NCI-H460 (cell line): ENCODE results near the gene ACSS3. TPM values are rescaled to one million over a fixed set of nuclear protein-coding genes. Genes with fewer than 3 reads are reported as not detected.
"Not testable (repeated sequence)": the region's sequence is repeated elsewhere in the genome, so short reads cannot be mapped to it uniquely, and the experiment has no call there.

Experiments used
- DNase-seq: peaks from one replicate; pipeline ENCODE4 v3.0.0-alpha.2; 2016; ENCODE audit warnings: low read depth; ENCODE audit errors: extremely low read depth
- polyA plus RNA-seq: library from polyadenylated mRNA; depleted of rRNA; stranded (reverse); fragments of >200 nt; gene quantifications from 2 replicates; pipeline ENCODE4 v1.2.3, GENCODE V29; 2014; cell fraction: nucleus; rRNA removed
- total RNA-seq: library from RNA; depleted of rRNA; stranded (reverse); fragments of >200 nt; shearing (Covaris generic); gene quantifications from 2 replicates; pipeline ENCODE4 v1.2.3, GENCODE V29; 2014; rRNA removed

ACSS3 gene, protein sequence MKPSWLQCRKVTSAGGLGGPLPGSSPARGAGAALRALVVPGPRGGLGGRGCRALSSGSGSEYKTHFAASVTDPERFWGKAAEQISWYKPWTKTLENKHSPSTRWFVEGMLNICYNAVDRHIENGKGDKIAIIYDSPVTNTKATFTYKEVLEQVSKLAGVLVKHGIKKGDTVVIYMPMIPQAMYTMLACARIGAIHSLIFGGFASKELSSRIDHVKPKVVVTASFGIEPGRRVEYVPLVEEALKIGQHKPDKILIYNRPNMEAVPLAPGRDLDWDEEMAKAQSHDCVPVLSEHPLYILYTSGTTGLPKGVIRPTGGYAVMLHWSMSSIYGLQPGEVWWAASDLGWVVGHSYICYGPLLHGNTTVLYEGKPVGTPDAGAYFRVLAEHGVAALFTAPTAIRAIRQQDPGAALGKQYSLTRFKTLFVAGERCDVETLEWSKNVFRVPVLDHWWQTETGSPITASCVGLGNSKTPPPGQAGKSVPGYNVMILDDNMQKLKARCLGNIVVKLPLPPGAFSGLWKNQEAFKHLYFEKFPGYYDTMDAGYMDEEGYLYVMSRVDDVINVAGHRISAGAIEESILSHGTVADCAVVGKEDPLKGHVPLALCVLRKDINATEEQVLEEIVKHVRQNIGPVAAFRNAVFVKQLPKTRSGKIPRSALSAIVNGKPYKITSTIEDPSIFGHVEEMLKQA
- 44.0 and 54.4 TPM in 2 replicates for total RNA-seq
- 10.9 and 14.7 TPM in 2 replicates for polyA plus RNA-seq

DNA sequence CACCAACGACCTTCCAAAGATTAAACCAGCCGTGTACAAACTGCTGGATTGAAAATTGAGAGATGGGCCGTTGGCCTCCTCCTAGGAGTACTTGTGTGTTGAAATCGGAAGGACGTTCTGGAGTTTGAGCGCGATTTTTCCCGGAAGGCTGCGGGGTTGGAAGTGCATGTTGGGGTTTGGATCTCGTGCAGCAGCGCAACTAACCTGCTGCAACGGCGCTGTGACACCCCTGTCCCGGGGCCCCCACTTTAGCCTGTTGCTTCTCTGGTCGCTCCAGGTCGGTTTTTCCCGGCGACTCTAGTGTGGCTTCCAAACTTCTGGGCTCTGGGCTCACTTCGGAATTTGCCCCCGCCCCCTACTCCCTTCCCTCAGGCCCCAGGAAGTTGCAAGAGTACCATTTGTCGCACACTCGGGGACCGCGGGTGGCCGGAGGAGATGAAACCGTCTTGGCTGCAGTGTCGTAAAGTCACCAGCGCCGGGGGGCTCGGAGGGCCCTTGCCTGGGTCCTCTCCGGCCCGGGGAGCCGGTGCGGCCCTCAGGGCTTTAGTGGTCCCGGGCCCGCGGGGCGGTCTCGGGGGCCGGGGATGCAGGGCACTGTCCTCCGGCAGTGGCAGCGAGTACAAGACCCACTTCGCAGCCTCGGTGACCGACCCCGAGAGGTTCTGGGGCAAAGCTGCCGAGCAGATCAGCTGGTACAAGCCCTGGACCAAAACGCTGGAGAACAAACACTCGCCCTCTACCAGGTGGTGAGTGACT, at the start of gene ACSS3:
Gene ACSS3, plus strand, starts transcription at position 394 of the 756 bp plus-strand sequence. Its CDS starts 42 bp downstream, at position 436.
- peak; percentile 63 for DNase-seq

DNA sequence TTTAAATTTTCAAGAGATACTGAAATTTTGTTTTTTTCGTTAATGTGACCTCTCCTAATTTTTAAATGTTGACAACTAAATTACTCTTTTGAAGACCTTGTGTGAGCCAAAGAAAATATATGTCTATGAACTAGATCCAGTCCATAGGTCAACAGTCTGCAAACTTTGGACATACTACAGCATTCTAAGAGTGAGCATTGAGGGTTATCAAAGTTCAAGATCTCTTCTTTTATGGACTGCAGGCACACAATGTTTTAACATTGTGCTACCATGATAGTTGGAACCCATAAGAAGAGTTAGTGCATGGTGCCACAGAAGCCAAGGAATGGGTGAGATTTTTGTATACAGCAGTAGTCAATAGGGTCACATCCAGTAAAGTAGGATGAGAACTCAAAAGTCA, 43.0 kb upstream of the ACSS3 start:
- DNase-seq: no peak

DNA sequence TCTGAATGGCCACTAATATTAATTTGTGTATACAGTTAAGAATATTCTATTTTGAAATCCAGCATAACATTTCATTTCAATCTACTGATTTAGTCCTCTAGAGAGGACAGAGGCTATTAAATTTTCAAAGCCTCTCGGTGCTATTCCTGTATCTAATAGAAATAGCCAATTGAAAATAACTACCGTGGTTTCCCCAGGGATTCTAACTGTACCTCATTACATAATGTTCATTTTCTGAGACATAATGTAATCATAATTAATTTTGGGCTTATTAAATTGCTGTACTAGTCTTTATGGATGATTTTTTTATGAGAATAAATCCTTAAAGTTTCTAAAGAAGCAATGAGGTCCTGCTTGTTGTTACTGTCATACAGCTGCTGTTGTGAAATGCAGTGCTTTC, 38.6 kb upstream of the ACSS3 start:
- DNase-seq: no peak

DNA sequence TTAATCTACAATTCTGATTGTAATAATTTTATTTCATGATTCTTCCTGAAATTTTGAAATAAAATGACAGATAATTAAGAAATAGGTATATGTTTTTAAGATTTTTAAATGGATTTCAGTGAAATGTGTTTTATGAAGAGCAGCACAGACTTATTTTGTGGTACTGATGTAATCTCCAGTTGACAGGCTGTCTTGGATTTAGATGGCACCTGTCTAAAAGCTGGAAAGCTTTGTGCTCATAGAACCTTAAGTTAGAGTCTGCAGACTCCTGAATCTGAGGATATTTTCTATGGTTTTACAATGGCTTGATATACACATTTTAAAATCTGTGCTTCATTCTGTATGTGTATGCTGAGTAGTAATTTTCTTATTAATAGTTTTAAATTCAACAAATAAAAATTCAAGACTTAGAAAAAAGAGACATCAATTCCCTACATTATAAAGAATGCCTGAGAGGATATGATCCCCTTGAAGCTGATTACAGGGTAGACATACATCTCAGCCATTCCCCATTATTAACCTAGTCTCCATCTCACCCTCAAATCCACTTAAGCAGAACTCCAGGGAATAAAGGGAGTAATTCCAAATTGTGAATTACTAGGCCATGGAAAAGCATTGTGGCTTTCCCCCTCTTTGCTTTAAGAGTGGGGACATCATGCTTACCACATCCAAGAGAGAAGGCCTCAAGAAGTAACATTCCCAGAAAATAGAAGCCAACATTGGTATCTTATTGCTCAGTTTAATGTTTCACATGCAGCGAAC, 33.7 kb upstream of the ACSS3 start:
- DNase-seq: no peak

DNA sequence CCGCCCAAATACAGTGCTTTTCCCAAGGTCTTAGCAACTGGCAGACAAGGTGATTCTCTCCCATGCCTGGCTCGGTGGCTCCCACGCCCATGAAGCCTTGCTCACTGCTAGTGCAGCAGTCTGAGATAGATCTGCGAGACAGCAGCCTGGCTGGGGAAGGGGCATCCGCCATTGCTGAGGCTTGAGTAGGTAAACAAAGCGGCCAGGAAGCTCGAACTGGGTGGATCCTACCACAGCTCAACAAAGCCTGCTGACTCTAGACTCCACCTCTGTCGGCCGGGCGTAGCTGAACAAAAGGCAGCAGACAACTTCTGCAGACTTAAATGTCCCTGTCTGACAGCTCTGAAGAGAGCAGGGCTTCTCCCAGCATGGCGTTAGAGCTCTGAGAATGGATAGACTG, 12.9 kb upstream of the ACSS3 start:
- not testable (repeated sequence) for DNase-seq

DNA sequence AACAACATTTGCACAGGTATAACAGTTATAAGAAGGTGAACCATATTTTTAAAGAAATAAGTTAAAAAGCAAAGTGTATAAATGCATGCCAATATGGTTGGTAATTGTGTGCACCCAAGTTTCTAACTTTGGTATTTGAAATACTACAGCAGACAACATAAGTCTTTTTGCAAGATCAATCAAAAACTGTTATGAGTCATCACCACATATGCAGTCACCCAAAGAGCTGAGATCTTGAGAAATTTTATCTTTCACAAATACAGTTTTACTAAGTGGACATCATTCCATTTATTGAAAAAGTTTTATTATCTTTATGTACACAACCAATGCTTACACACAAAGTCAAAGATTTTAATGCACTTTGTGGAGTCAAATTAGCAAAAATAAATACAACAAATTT, 7.0 kb upstream of the ACSS3 start:
- no peak for DNase-seq

DNA sequence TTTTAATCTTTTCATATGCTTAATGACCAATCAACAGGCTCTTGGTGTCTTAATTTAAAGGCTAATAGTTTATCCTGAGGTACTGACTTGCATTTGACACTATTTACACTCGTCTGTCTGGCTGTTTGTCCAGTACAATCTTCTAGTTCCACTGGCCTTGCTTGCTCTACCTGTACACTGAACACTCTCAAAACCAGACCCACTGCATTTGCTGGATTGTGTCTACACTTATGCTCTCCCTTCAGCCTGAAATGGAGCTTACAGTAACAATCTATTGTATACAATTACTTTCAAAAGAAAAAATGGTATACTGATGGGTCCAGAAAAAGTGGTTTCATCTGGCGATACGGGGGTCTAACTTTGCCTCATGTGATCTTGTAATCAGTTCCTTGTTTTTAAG, 2.3 kb upstream of the ACSS3 start:
- DNase-seq: no peak

DNA sequence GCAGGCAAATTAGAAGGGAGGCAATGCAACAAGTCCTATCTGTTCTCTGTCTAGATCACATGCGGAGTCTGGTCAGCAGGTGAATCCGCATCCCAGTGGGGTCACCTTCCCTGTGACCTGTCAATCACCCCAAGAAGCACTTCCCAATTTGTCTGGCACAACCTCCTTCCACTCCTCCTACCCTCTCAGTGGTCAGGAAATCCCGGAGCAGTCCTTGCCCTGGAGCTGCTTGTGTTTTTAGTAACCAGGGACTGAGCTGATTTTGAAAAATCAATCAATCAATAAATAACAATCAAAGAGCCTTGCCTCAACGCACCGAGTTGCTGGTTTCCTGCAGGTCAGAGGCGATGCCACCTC, 572 bp upstream of the ACSS3 start:
- no peak for DNase-seq

DNA sequence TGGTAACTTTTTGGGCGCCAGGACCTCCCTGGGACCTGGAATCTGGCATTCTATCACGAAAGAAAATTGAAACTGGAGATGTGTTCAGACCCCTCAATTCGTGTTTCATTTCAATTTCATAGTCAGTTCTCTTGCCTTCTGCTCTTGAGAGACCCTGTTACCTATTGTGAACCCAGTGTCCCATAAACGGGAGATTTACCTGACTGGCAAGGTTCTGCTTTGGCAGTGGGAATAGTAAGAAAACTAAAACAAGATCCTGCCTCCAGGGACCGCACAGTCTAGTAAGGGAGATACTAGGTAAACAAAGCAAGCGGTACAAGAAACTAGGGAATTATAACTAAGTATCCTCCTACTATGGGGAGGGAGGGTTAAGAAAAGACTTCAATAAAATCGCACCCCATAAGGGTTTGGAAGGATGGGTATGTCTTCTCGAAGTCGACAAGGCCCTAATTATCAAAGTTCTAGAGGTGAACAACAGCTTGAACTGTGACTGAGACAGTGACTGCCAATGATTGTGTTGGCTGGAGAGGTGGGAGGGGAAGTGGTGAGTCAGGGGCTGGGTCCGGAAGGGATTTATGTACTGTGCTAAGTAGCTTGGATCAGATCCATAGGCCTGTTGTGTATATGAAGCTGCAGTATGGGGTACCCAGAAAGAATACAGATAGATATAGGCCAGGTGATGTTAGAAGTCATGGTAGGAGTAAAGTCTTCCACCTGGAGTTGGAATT, 754 bp downstream of the ACSS3 start:
- DNase-seq: peak; percentile 78

DNA sequence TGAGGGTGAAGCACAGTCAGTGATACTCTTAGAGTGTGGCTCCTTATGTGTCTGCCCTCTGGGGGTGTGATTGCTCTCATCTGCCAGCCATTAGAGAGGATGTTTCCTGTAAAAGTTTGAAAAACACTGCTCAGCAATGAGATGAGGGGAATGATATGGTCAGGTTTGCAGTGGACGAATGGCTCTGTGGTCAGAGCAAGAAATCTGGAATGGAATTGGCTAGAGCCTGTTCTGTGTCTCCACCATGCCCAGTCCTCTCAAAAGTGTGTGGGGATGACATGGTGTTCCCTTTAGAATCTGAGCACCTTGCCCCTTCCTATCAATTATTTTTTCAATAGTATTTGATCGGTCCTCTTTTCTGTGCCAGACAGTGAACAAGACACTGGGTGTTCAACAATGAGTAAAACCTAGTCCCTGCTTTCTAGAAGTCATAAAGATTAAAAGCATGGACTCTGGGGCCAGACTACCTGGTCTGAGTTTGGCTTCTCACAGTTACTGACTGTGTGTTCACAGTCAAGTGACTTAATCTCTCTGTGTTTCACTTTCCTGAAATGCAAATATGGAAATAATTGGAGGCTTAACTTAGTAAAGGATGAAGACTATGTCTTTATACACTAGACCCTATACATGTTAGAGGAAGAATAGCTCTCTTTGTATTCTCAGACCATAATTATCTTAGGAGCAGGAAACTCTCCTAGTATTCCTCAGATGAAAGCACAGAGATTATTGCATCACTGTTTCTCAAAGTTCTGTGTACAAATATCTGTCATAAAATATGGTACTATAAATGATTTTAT, 1.6 kb downstream of the ACSS3 start:
- DNase-seq: no peak

DNA sequence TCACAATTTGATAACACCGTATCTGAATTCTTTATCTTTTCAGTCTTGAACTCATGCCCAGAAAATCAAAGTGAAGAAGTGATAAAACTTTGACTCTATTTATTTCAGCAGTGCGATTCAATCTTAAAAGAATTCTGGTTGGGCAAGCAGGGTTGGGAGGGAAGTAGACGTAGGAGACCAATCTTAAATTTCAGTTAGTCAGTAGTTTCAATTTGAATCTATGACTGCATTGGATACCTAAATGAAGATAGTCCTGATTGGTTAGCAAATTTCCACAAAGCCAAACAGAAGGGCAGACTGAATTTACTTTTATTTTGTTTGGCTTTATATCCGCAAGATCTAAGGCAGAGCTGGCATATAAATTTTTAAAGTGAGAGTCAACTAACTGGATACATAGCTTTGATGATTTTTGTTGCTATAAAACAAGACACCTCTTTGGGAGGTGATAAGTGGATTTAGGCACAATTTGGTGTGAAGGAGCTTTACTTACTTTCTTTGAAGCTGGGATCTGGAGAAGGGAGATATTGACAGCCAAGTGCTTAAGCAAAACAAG, 2.6 kb downstream of the ACSS3 start:
- DNase-seq: peak; percentile 52

DNA sequence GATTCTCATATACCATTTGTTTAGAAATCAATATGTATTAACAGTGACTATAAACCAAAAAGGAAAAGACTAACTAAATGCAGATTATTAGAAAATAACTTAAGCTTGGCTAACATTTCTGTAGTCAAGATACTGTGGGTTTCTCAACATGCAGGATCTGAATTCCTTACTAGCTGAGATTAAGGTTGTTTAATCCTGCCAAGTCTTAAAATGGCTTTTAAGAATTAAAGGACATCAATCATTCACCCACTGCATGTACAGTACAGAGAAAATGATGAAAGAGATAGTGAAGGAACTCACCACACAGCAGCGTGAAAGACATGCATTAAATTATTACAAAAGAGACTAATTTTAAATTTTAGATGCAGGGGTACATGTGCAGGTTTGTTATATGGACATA, 3.8 kb downstream of the ACSS3 start:
- DNase-seq: no peak

DNA sequence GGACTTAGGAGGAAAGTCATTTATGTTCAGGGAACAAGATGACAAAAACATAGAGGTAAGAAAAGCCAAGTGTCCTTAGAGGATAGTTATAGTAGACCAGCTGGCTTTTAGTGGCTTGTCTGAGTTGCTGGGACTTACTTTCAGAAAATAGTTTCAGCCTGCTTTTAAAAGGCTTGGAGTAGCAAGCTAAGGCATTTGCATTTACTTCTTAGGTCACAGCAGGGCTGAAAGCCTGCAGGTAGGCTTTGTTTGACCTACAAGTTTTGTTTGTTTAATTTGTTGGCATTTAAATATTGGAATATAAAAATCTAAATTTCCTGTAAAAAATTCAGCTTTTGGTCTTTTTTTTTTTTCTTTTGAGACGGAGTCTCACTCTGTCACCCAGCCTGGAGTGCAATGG, 5.1 kb downstream of the ACSS3 start:
- no peak for DNase-seq

DNA sequence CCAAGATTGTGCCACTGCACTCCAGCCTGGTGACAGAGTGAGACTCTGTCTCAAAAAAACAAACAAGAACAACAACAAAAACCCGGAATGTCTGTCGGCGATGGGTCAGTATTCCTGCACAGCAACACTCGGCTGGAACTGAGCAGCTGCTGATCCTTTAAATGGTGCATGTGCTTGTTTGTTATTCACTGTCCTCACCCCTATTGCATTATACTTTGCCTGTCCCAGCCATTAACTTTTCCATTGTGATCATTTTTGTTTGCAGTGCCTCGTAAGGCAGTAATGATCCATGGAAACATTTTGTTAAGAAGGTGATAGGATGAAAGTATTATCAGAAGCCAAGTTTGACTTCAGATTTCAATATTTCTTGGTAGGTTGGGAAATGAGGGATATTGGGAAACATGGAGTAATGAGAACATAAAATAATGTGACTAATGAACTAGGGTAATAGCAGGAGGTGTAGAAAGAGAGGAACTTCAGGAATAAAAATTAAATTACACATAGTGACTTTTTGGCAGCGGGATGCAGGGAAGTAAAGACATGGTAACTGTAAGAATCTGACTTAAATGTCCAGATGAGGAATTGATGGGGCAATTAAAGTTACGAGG, 6.1 kb downstream of the ACSS3 start:
- DNase-seq: no peak

DNA sequence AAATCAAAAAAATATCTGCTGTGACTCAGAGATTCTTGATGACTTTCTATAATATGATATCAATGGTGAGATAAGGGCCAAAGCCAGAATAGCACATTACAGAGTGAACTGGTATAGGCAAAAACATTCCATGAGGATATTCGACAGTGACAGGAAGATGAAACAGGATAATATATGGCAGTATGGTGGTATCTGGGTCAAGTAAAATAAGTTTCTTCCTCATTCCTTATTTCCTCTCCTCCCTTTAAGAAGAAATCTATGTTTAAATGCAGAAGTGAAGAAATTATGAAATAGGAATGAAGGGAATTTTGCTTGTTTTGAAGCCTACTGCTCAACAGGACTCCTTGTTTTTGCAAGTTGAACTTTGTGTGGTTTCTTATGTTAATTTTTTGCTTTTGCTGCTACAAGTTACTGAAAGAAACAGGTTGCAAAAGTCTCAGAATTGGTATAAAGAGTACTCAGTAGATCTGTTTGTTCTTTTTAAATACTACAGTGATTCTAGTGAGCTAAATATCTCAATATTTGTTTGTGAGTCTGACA, 7.0 kb downstream of the ACSS3 start:
- DNase-seq: no peak

DNA sequence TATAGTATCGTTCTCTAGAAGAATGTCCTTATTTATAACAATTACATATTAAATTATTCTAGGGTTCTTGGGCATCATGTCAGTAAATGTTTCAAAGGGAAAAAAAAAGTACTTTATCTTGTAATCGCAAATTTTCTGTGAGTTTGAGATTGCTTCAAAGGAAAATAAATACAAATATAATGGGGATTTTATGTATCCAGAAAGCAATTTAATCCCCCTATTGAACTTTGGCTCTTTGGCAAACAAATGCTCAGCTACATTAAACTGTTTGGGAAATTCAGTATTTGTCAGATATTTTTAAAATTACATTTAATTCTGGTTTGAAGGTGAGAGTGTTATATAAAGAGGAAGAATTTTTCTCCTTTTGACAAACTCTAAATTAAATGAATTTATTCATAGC, 8.0 kb downstream of the ACSS3 start:
- DNase-seq: no peak

DNA sequence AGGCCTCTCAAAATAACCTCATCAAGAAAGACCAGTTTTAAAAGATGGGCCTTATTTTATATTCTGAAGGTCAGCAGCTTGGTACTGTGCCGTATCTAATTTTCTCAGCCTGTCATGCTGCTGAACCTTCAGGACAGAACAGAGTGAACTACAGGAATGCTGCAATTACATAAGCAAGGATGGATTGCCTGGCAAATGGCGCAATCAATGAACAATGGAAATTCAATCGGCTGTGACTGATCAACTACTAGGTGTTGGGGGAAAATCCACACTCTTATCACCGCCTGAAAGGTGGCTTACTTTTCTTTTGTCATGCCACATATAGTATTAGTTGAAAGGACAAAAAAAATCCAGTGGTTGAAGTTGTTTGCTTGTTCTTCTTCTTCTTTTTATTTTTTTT, 8.5 kb downstream of the ACSS3 start:
- no peak for DNase-seq

DNA sequence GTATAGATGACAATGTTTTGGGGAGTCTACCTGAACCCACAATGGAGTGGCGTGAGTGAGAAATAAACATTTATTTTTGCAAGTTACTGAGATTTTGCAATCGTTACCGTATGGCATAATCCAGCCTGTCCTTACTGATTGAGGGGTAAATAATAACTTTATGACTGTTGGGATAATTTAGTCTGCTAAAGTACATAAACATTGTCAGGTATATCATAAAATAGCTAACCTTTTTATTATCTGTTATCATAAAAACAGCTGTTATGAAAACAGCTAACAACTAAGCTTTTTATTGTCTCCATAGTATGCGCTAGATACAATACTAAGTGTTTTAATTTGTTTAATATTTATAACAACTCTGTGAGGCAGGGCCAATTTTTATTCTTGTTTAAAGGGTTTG, 10.3 kb downstream of the ACSS3 start:
- no peak for DNase-seq
